ENCODE results near the gene LPIN2. TPM values are rescaled to one million over a fixed set of nuclear protein-coding genes. Genes with fewer than 3 reads are reported as not detected.
A peak's percentile ranks its signal among the peaks of the same experiment; 100 is the strongest.
"Not testable (repeated sequence)": the region's sequence is repeated elsewhere in the genome, so short reads cannot be mapped to it uniquely, and the experiment has no call there.

Gene LPIN2
- total RNA-seq, 1 donor from 2014 or later, result 11.6 TPM

DNA sequence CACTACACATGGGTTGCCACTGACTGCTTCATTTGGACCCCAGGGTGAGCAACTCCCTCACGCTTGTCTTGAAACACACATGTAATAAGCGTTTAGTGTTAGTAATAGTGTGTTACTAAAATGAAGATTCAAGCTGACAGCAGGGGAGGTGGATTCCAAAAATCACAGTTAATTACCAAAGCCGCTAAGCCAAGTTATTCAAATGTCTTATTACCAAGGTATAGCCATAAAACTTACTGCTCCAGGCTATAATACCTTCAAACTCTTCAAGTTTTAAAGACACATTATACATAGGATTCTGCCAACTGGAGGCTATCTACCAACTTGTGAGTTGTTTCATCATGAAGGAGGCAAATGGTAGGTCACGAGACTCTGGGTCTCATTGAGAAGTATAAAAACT is 2.9 kb downstream of the LPIN2 start:
- TF ChIP-seq, protein P1, sequence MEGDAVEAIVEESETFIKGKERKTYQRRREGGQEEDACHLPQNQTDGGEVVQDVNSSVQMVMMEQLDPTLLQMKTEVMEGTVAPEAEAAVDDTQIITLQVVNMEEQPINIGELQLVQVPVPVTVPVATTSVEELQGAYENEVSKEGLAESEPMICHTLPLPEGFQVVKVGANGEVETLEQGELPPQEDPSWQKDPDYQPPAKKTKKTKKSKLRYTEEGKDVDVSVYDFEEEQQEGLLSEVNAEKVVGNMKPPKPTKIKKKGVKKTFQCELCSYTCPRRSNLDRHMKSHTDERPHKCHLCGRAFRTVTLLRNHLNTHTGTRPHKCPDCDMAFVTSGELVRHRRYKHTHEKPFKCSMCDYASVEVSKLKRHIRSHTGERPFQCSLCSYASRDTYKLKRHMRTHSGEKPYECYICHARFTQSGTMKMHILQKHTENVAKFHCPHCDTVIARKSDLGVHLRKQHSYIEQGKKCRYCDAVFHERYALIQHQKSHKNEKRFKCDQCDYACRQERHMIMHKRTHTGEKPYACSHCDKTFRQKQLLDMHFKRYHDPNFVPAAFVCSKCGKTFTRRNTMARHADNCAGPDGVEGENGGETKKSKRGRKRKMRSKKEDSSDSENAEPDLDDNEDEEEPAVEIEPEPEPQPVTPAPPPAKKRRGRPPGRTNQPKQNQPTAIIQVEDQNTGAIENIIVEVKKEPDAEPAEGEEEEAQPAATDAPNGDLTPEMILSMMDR (IDR thresholded peaks at IDR 0.05), result no peak
- Histone ChIP-seq H3K4me1 (peaks cover 4 to 37% of the 10 kb centered on the region in 2 donors), H3K9me3 (no peaks in the 10 kb centered on the region), H3K27me3 (no peaks in the 10 kb centered on the region), H3K36me3 (peaks cover 0 to 11% of the 10 kb centered on the region in 2 donors), H3K4me3 (no peak overlapping the region), H3K27ac (no peak overlapping the region)
- intact Hi-C loops (cut with DNase I), result loop anchor here (5.0 kb wide), 1 partner anchor 48 kb away; no protein-coding TSS in a partner anchor
- no peak for DNase-seq (ENCODE audit: low spot score in 2 of 2)

DNA sequence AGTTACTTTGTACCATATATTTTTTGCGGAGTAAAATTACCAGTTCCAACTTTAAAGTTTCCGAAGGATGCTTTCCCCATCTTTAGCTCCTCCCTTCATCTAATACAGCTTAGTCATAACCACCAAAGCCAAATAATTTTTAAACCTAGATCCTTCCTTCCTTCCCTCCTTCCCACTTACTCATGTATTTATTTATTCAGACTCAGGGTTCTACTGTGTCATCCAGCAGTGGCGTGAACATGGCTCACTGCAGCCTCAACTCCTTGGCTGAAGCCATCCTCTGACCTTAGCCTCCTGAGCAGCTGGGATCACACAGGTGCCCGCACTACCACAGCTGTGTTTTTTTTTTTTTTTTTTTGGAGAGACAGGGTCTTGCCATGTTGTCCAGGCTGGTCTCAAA is 4.4 kb downstream of the LPIN2 start:
- no peaks in the 10 kb centered on the region for H3K9me3 ChIP-seq
- H3K4me1 ChIP-seq, result peaks cover 4 to 22% of the 10 kb centered on the region in 2 donors
- H3K4me3 ChIP-seq, result no peak overlapping the region
- no peaks in the 10 kb centered on the region for H3K27me3 ChIP-seq
- H3K27ac ChIP-seq, result peak overlapping the region in 1 of 2 donors; percentile 57
- no peak for DNase-seq (ENCODE audit: low spot score in 2 of 2)
- TF ChIP-seq, protein P1 (IDR thresholded peaks at IDR 0.05), result no peak
- peaks cover 0 to 11% of the 10 kb centered on the region in 2 donors for H3K36me3 ChIP-seq
- intact Hi-C loops (cut with DNase I), result no loop called here

DNA sequence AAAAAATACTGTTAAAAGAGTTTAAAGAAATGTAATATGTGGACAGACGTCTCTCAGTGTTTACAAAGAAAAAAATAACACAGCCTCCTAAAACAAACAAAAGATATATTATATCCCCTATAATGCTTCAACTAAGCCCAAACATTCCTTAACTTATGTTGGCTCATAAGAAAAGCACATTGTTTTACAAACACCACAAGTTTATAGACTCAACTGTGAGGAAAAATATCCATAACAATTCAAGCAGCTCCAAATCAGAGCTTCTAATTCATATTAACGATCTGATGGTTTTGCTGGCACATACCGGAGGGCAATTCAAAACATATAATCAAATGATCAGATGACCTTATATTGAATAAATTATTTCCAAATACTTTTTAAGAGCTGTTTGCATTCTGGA is 5.5 kb downstream of the LPIN2 start:
- Histone ChIP-seq H3K9me3 (no peaks in the 10 kb centered on the region), H3K27ac (no peak overlapping the region), H3K4me1 (peaks cover 4 to 21% of the 10 kb centered on the region in 2 donors), H3K36me3 (peaks cover 0 to 11% of the 10 kb centered on the region in 2 donors), H3K4me3 (no peak overlapping the region), H3K27me3 (no peaks in the 10 kb centered on the region)
- TF ChIP-seq, protein P1 (IDR thresholded peaks at IDR 0.05), result no peak
- intact Hi-C loops (cut with DNase I), result no loop called here
- DNase-seq (ENCODE audit: low spot score in 2 of 2), result no peak

DNA sequence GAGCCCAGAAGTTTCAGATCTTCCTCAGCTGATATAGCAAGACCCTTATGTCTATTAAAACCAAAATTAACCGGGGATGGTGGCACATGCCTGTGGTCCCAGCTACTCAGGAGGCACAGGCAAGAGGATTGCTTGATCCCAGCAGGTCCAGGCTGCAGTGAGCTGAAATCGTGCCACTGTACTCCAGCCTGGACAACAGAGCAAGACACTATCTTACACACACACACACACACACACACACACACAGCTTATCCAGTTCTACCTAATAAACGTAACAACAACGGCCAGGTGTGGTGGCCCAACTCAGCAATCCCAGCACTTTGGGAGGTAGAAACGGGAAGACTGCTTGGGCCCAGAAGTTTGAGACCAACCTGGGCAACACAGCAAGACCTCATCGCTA is 7.5 kb downstream of the LPIN2 start:
- H3K27me3 ChIP-seq, result no peaks in the 10 kb centered on the region
- peaks cover 0 to 8% of the 10 kb centered on the region in 2 donors for H3K4me1 ChIP-seq
- no peak for DNase-seq (ENCODE audit: low spot score in 2 of 2)
- TF ChIP-seq, protein P1 (IDR thresholded peaks at IDR 0.05), result no peak
- H3K27ac ChIP-seq, result no peak overlapping the region
- peaks cover 0 to 11% of the 10 kb centered on the region in 2 donors for H3K36me3 ChIP-seq
- no peak overlapping the region for H3K4me3 ChIP-seq
- no peaks in the 10 kb centered on the region for H3K9me3 ChIP-seq
- intact Hi-C loops (cut with DNase I), result no loop called here

DNA sequence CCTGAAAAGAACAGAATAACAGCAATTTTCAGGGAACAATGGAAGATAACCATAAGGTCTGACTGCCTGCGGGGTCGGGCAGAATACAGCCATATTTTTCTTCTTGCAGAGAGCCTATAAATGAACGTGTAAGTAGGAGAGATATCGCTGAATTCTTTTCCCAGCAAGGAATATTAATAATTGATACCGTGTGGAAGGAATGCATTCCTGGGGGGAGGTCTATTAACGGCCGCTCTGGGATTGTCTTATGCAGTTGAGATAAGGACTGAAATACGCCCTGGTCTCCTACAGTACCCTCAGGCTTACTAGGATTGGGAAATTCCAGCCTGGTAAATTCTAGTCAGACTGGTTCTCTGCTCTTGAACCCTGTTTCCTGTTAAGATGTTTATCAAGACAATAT is 9.2 kb downstream of the LPIN2 start:
- not testable (repeated sequence) for H3K27me3 ChIP-seq; H3K4me1 ChIP-seq; H3K27ac ChIP-seq; H3K4me3 ChIP-seq; DNase-seq (ENCODE audit: low spot score in 2 of 2); H3K9me3 ChIP-seq; H3K36me3 ChIP-seq
- intact Hi-C loops (cut with DNase I), result loop anchor here (5.0 kb wide), 1 partner anchor 449 kb away; the partner anchor contains the start of gene TGIF1

DNA sequence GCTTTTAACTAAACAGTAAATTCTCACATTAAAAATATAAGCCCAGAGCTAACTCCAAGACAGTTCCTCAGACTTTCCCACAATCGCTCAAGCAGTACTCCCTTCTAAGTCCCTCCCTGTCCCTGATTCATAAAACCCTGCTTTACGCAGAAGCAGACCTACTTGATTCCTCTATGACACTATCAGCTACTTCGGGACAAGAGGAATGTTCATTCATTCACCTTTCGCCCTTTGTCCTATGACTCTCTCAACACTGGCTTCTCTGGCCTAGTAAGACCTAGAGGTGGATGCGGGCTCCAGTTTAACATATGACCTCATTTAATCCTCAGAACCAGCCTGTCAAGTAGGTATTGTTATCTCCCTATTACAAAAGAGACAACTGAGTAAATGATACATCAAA is 10.2 kb downstream of the LPIN2 start:
- intact Hi-C loops (cut with DNase I), result loop anchor here (5.0 kb wide), 1 partner anchor 450 kb away; the partner anchor contains the start of gene TGIF1
- TF ChIP-seq, protein P1 (IDR thresholded peaks at IDR 0.05), result no peak

More for the DNA sequence above, 10.2 kb downstream of the LPIN2 start:
- H3K36me3 ChIP-seq, result peaks cover 0 to 6% of the 10 kb centered on the region in 2 donors
- H3K27ac ChIP-seq, result peak overlapping the region in 1 of 2 donors; percentile 3
- no peak for DNase-seq (ENCODE audit: low spot score in 2 of 2)
- H3K27me3 ChIP-seq, result no peaks in the 10 kb centered on the region
- H3K9me3 ChIP-seq, result no peaks in the 10 kb centered on the region
- no peak overlapping the region for H3K4me3 ChIP-seq
- H3K4me1 ChIP-seq, result peaks cover 0 to 13% of the 10 kb centered on the region in 2 donors
